IPS DF 4.7 (cell line): ENCODE data around the gene FAM107A.

ENCODE experiments used
- DNase-seq: peaks from one replicate; pipeline ENCODE4 v3.0.0-alpha.2; 2013; ENCODE audit warnings: low spot score; ENCODE audit errors: extremely low read depth

The FAM107A gene

GRCh38 chr3:58568572-58569286 lies 8.5 kb downstream of the FAM107A start:
- DNase-seq: no peak

- DNase-seq: no peak
Measured at GRCh38 chr3:58567251-58567515, 10.0 kb downstream of the FAM107A start.

GRCh38 chr3:58566398-58567250 lies 10.6 kb downstream of the FAM107A start:
- no peak for DNase-seq

GRCh38 chr3:58565621-58566397 lies 11.4 kb downstream of the FAM107A start:
- DNase-seq: no peak

- no peak for DNase-seq
Measured at GRCh38 chr3:58564456-58565160, 12.6 kb downstream of the FAM107A start.

GRCh38 chr3:58564054-58564453 lies 13.1 kb downstream of the FAM107A start:
- DNase-seq: no peak

- no peak for DNase-seq
Measured at GRCh38 chr3:58563386-58564035, 13.7 kb downstream of the FAM107A start.

- DNase-seq: no peak
Measured at GRCh38 chr3:58562498-58562897, 14.7 kb downstream of the FAM107A start.

GRCh38 chr3:58560771-58561311 lies 16.4 kb downstream of the FAM107A start:
- DNase-seq: peak; percentile 95

- DNase-seq: no peak
Measured at GRCh38 chr3:58559586-58559985, 17.6 kb downstream of the FAM107A start.

GRCh38 chr3:58557491-58557890 lies 19.7 kb downstream of the FAM107A start:
- DNase-seq: no peak

- DNase-seq: no peak
Measured at GRCh38 chr3:58556761-58557221, 20.4 kb downstream of the FAM107A start.

- no peak for DNase-seq
Measured at GRCh38 chr3:58556001-58556400, 21.2 kb downstream of the FAM107A start.

- DNase-seq: no peak
Measured at GRCh38 chr3:58555203-58555602, 22.0 kb downstream of the FAM107A start.

GRCh38 chr3:58553003-58553402 lies 24.2 kb downstream of the FAM107A start:
- DNase-seq: no peak

GRCh38 chr3:58551636-58552180 lies 25.5 kb downstream of the FAM107A start:
- no peak for DNase-seq

GRCh38 chr3:58544541-58544940 lies 32.6 kb downstream of the FAM107A start:
- DNase-seq: no peak

- DNase-seq: no peak
Measured at GRCh38 chr3:58540176-58540858, 36.9 kb downstream of the FAM107A start.

GRCh38 chr3:58539626-58540025 lies 37.6 kb downstream of the FAM107A start:
- DNase-seq: no peak
